Retinal pigment epithelial cell (primary cell): ENCODE results near the gene PLXND1.
"Not testable (repeated sequence)": the region's sequence is repeated elsewhere in the genome, so short reads cannot be mapped to it uniquely, and the experiment has no call there.

Experiments
- DNase-seq: peaks from one replicate; pipeline ENCODE4 v3.0.0-alpha.2; 2010; ENCODE audit warnings: low read depth
- H3K4me3 ChIP-seq: 2 replicates; pipeline ENCODE4 v1.5.1; 2011; ENCODE audit warnings: mild to moderate bottlenecking, low read length, control low read depth, moderate library complexity
- CTCF ChIP-seq: conservative IDR thresholded peaks from 2 replicates; pipeline ENCODE4 v1.5.1; 2011; ENCODE audit warnings: low read depth, low read length, control low read depth, inconsistent platforms

PLXND1 gene

GRCh38 chr3:129547241-129547640 lies 59.2 kb downstream of the PLXND1 start:
- DNase-seq, result no peak
- TF ChIP-seq CTCF, result no peak
- no peak overlapping the region for H3K4me3 ChIP-seq

- not testable (repeated sequence) for H3K4me3 ChIP-seq, DNase-seq
These were observed 60.5 kb downstream of the PLXND1 start for GRCh38 chr3:129545951-129546350.

GRCh38 chr3:129543999-129544398 lies 62.5 kb downstream of the PLXND1 start:
- DNase-seq, result no peak
- H3K4me3 ChIP-seq, result no peak overlapping the region
- TF ChIP-seq CTCF, result no peak

- no peak within 1 kb of the TSS for H3K4me3 ChIP-seq
These were observed 63.2 kb downstream of the PLXND1 start, which contains the start of gene H1-8 for GRCh38 chr3:129543156-129543790. H1-8 (plus strand) TSS chr3:129543175; CDS start chr3:129543219, 44 bp downstream.

GRCh38 chr3:129542747-129543146 lies 63.7 kb downstream of the PLXND1 start:
- no peak for DNase-seq
- TF ChIP-seq CTCF, result no peak
- H3K4me3 ChIP-seq, result no peak overlapping the region

More at GRCh38 chr3:129543156-129543790, 63.2 kb downstream of the PLXND1 start, which contains the start of gene H1-8:
- TF ChIP-seq CTCF, result no peak
- DNase-seq, result no peak

GRCh38 chr3:129540776-129541516 lies 65.5 kb downstream of the PLXND1 start:
- no peak overlapping the region for H3K4me3 ChIP-seq
- DNase-seq, result no peak
- no peak for TF ChIP-seq CTCF

GRCh38 chr3:129539206-129539605 lies 67.3 kb downstream of the PLXND1 start:
- no peak for DNase-seq
- H3K4me3 ChIP-seq, result no peak overlapping the region
- no peak for TF ChIP-seq CTCF
